ENCODE results near the gene ADAMTSL1.

The ADAMTSL1 gene

GRCh38 chr9:18829066-18829465, 355.1 kb downstream of the ADAMTSL1 start:
- Mint-ChIP-seq H3K27ac (no peak overlapping the region), H3K4me1 (no peaks in the 10 kb centered on the region), H3K4me3 (no peak overlapping the region), H3K36me3 (no peaks in the 10 kb centered on the region), H3K27me3 (no peaks in the 10 kb centered on the region), H3K9me3 (peaks cover 2 to 4% of the 10 kb centered on the region in 2 donors)
- DNase-seq: no peak
- ATAC-seq (replicated peaks): no peak

GRCh38 chr9:18829873-18830272, 355.9 kb downstream of the ADAMTSL1 start:
- no peaks in the 10 kb centered on the region for H3K27me3 Mint-ChIP-seq

GRCh38 chr9:18834740-18835361, 360.9 kb downstream of the ADAMTSL1 start:
- DNase-seq: no peak
- H3K36me3 Mint-ChIP-seq: no peaks in the 10 kb centered on the region
- H3K27me3 Mint-ChIP-seq: no peaks in the 10 kb centered on the region

More at GRCh38 chr9:18829873-18830272, 355.9 kb downstream of the ADAMTSL1 start:
- no peak overlapping the region for H3K4me3 Mint-ChIP-seq
- ATAC-seq (replicated peaks) (no peak), DNase-seq (no peak)
- H3K36me3 Mint-ChIP-seq: no peaks in the 10 kb centered on the region
- no peak overlapping the region for H3K27ac Mint-ChIP-seq
- peaks cover 2 to 4% of the 10 kb centered on the region in 2 donors for H3K9me3 Mint-ChIP-seq
- H3K4me1 Mint-ChIP-seq: no peaks in the 10 kb centered on the region

GRCh38 chr9:18837402-18837801, 363.4 kb downstream of the ADAMTSL1 start:
- Mint-ChIP-seq H3K27me3 (no peaks in the 10 kb centered on the region), H3K4me3 (no peak overlapping the region), H3K27ac (no peak overlapping the region), H3K36me3 (no peaks in the 10 kb centered on the region), H3K9me3 (peaks cover 0 to 6% of the 10 kb centered on the region in 2 donors), H3K4me1 (no peaks in the 10 kb centered on the region)
- ATAC-seq (replicated peaks): no peak
- DNase-seq: no peak

More at GRCh38 chr9:18834740-18835361, 360.9 kb downstream of the ADAMTSL1 start:
- Mint-ChIP-seq H3K4me1 (no peaks in the 10 kb centered on the region), H3K27ac (no peak overlapping the region), H3K4me3 (no peak overlapping the region), H3K9me3 (peaks cover 3 to 4% of the 10 kb centered on the region in 2 donors)
- ATAC-seq (replicated peaks): no peak

GRCh38 chr9:18847576-18848275, 373.8 kb downstream of the ADAMTSL1 start:
- ATAC-seq (replicated peaks): no peak
- H3K27ac Mint-ChIP-seq: no peak overlapping the region

GRCh38 chr9:18848657-18849056, 374.7 kb downstream of the ADAMTSL1 start:
- Mint-ChIP-seq H3K36me3 (no peaks in the 10 kb centered on the region), H3K4me1 (no peaks in the 10 kb centered on the region), H3K4me3 (no peak overlapping the region), H3K9me3 (peaks cover 0 to 5% of the 10 kb centered on the region in 2 donors), H3K27me3 (no peaks in the 10 kb centered on the region), H3K27ac (no peak overlapping the region)
- DNase-seq (no peak), ATAC-seq (replicated peaks) (no peak)

More at GRCh38 chr9:18847576-18848275, 373.8 kb downstream of the ADAMTSL1 start:
- H3K27me3 Mint-ChIP-seq: no peaks in the 10 kb centered on the region
- no peak overlapping the region for H3K4me3 Mint-ChIP-seq
- no peaks in the 10 kb centered on the region for H3K4me1 Mint-ChIP-seq
- no peak for DNase-seq
- H3K9me3 Mint-ChIP-seq: peaks cover 0 to 6% of the 10 kb centered on the region in 2 donors
- no peaks in the 10 kb centered on the region for H3K36me3 Mint-ChIP-seq

GRCh38 chr9:18849270-18849669, 375.3 kb downstream of the ADAMTSL1 start:
- no peaks in the 10 kb centered on the region for H3K36me3 Mint-ChIP-seq
- peaks cover 0 to 4% of the 10 kb centered on the region in 2 donors for H3K9me3 Mint-ChIP-seq
- no peaks in the 10 kb centered on the region for H3K27me3 Mint-ChIP-seq
- no peak overlapping the region for H3K27ac Mint-ChIP-seq
- no peak for ATAC-seq (replicated peaks)
- H3K4me3 Mint-ChIP-seq: no peak overlapping the region
- DNase-seq: no peak
- H3K4me1 Mint-ChIP-seq: no peaks in the 10 kb centered on the region

GRCh38 chr9:18849890-18850677, 376.1 kb downstream of the ADAMTSL1 start:
- no peak for ATAC-seq (replicated peaks)
- no peaks in the 10 kb centered on the region for H3K27me3 Mint-ChIP-seq
- no peaks in the 10 kb centered on the region for H3K4me1 Mint-ChIP-seq
- DNase-seq: no peak
- H3K27ac Mint-ChIP-seq: no peak overlapping the region
- peaks cover 0 to 2% of the 10 kb centered on the region in 2 donors for H3K9me3 Mint-ChIP-seq
- no peak overlapping the region for H3K4me3 Mint-ChIP-seq
- H3K36me3 Mint-ChIP-seq: no peaks in the 10 kb centered on the region

- Mint-ChIP-seq H3K27ac (no peak overlapping the region), H3K4me1 (no peaks in the 10 kb centered on the region), H3K4me3 (no peak overlapping the region), H3K9me3 (peaks cover 0 to 2% of the 10 kb centered on the region in 2 donors), H3K36me3 (no peaks in the 10 kb centered on the region), H3K27me3 (no peaks in the 10 kb centered on the region)
- no peak for ATAC-seq (replicated peaks)
- DNase-seq: no peak
These were observed 377.3 kb downstream of the ADAMTSL1 start for GRCh38 chr9:18851069-18851795.

- H3K27ac Mint-ChIP-seq: no peak overlapping the region
- no peak overlapping the region for H3K4me3 Mint-ChIP-seq
- no peaks in the 10 kb centered on the region for H3K27me3 Mint-ChIP-seq
- no peaks in the 10 kb centered on the region for H3K4me1 Mint-ChIP-seq
- H3K36me3 Mint-ChIP-seq: no peaks in the 10 kb centered on the region
- H3K9me3 Mint-ChIP-seq: peaks cover 0 to 2% of the 10 kb centered on the region in 2 donors
- ATAC-seq (replicated peaks) (no peak), DNase-seq (no peak)
These were observed 381.7 kb downstream of the ADAMTSL1 start for GRCh38 chr9:18855656-18856055.

GRCh38 chr9:18857334-18857733, 383.4 kb downstream of the ADAMTSL1 start:
- Mint-ChIP-seq H3K27me3 (no peaks in the 10 kb centered on the region), H3K4me3 (no peak overlapping the region), H3K36me3 (no peaks in the 10 kb centered on the region), H3K27ac (no peak overlapping the region), H3K4me1 (no peaks in the 10 kb centered on the region), H3K9me3 (no peaks in the 10 kb centered on the region)
- no peak for ATAC-seq (replicated peaks)
- no peak for DNase-seq

GRCh38 chr9:18857769-18858168, 383.8 kb downstream of the ADAMTSL1 start:
- Mint-ChIP-seq H3K9me3 (no peaks in the 10 kb centered on the region), H3K27ac (no peak overlapping the region), H3K4me1 (no peaks in the 10 kb centered on the region), H3K27me3 (no peaks in the 10 kb centered on the region), H3K36me3 (no peaks in the 10 kb centered on the region), H3K4me3 (no peak overlapping the region)
- DNase-seq: no peak
- ATAC-seq (replicated peaks): no peak

GRCh38 chr9:18861609-18862544, 387.9 kb downstream of the ADAMTSL1 start:
- DNase-seq: no peak

More at GRCh38 chr9:18861609-18862544, 387.9 kb downstream of the ADAMTSL1 start:
- H3K9me3 Mint-ChIP-seq: no peaks in the 10 kb centered on the region
- H3K4me1 Mint-ChIP-seq: no peaks in the 10 kb centered on the region
- H3K36me3 Mint-ChIP-seq: no peaks in the 10 kb centered on the region
- H3K4me3 Mint-ChIP-seq: no peak overlapping the region
- no peaks in the 10 kb centered on the region for H3K27me3 Mint-ChIP-seq
- ATAC-seq (replicated peaks): no peak
- H3K27ac Mint-ChIP-seq: no peak overlapping the region

Data from stimulated activated naive B cell treated with anti-CD40 and anti-IgM and Interleukin-4, amounts not matched to agents 10 μg/mL and 1 μg/mL and 100 μg/mL, for 72 hours (primary cell).